Endothelial cell of umbilical vein (primary cell): ENCODE data around the gene XRCC4. TPM values are rescaled to one million over a fixed set of nuclear protein-coding genes. Genes with fewer than 3 reads are reported as not detected.

ENCODE experiments used
- BruUV-seq: library from RNA; stranded (reverse); fragments of 400-500 nt; replicated peaks from 2 replicates; lab custom pipeline; 2021; lab: Mats Ljungman, UMichigan
- CTCF ChIA-PET: fragments of 300-600, 350-600 bp; sonication (Branson Sonifier 250); formaldehyde crosslinking; loops from one replicate; lab custom pipeline; 2021; ENCODE audit warnings: antibody characterized with exemption, inconsistent platforms; lab: Charles Lee
- POLR2A ChIA-PET: fragments of 300-600, 350-600 bp; sonication (Branson Sonifier 250); formaldehyde crosslinking; loops from one replicate; lab custom pipeline; 2021; ENCODE audit warnings: antibody characterized with exemption, inconsistent platforms; lab: Charles Lee
- DNase-seq: peaks from one replicate; pipeline ENCODE4 v3.0.0-alpha.2; 2011; ENCODE audit warnings: low read depth, low spot score
- FAIRE-seq: peaks from 2 replicates; lab custom pipeline; 2011; peaks lifted over from hg19 to GRCh38; lab: Jason Lieb, UNC
- H2AFZ ChIP-seq: 2 replicates; pipeline ENCODE4 v1.6.0; 2012; ENCODE audit warnings: low read depth, low read length, control low read depth, inconsistent platforms
- H3K27ac ChIP-seq: 2 replicates; pipeline ENCODE4 v1.5.1; 2011; ENCODE audit warnings: low read depth, mild to moderate bottlenecking, control low read depth, low read length, moderate library complexity; ENCODE audit not compliant: insufficient read depth
- H3K27me3 ChIP-seq, 2 experiments: 2 replicates each; pipeline versions ENCODE4 v1.6.0 to v1.6.1; 2011; ENCODE audit warnings: low read length in 2 of 2, mixed read lengths in 1 of 2; ENCODE audit not compliant: control insufficient read depth in 2 of 2, insufficient read depth in 2 of 2
- H3K36me3 ChIP-seq, 2 experiments: 2 replicates in 1 of 2; 3 replicates in 1 of 2; pipeline ENCODE4 v1.5.1; 2011; ENCODE audit warnings: low read length in 2 of 2, mild to moderate bottlenecking in 1 of 2, moderate library complexity in 1 of 2; ENCODE audit not compliant: control insufficient read depth in 2 of 2, insufficient read depth in 2 of 2; ENCODE audit errors: extremely low read depth in 1 of 2
- H3K4me1 ChIP-seq: 3 replicates; pipeline ENCODE4 v1.5.1; 2011; ENCODE audit warnings: mild to moderate bottlenecking, low read length; ENCODE audit not compliant: control insufficient read depth, insufficient read depth; ENCODE audit errors: extremely low read depth
- H3K4me2 ChIP-seq: 2 replicates; pipeline ENCODE4 v1.6.1; 2011; ENCODE audit warnings: low read length, control low read depth, mixed read lengths; ENCODE audit not compliant: insufficient read depth
- H3K4me3 ChIP-seq, 3 experiments: fragments of 200-600 bp in 1 of 3; sonication (generic), shearing (Covaris generic) in 1 of 3; replicated peaks in 1 of 3; 2 replicates each; pipeline ENCODE4 v1.5.1; 2011 to 2016; ENCODE audit warnings: control low read depth in 3 of 3, low read length in 3 of 3, mild to moderate bottlenecking in 2 of 3, inconsistent platforms in 1 of 3, low read depth in 1 of 3, moderate library complexity in 1 of 3; ENCODE audit not compliant: insufficient read depth in 1 of 3
- H3K79me2 ChIP-seq: 2 replicates; pipeline ENCODE4 v1.6.0; 2012; ENCODE audit warnings: low read length, inconsistent platforms; ENCODE audit not compliant: control insufficient read depth, insufficient read depth
- H3K9ac ChIP-seq: replicated peaks from 2 replicates; pipeline ENCODE3; 2011; ENCODE audit warnings: low read length, control low read depth; ENCODE audit not compliant: insufficient read depth; ENCODE audit errors: extremely low read depth
- H3K9me1 ChIP-seq: replicated peaks from 3 replicates; pipeline ENCODE4 v1.6.0; 2011; ENCODE audit warnings: mild to moderate bottlenecking, low read length; ENCODE audit not compliant: control insufficient read depth, insufficient read depth; ENCODE audit errors: extremely low read depth
- H3K9me3 ChIP-seq: replicated peaks from 2 replicates; pipeline ENCODE4 v1.5.1; 2012; ENCODE audit warnings: low read length, inconsistent platforms; ENCODE audit not compliant: control insufficient read depth, insufficient read depth
- H4K20me1 ChIP-seq: replicated peaks from 2 replicates; pipeline ENCODE3; 2011; ENCODE audit warnings: mild to moderate bottlenecking, low read length; ENCODE audit not compliant: control insufficient read depth, insufficient read depth; ENCODE audit errors: extremely low read depth
- CTCF ChIP-seq, 2 donors: IDR thresholded peaks; 1 replicate in 1 of 2; 2 replicates in 1 of 2; pipeline ENCODE4 v1.5.1; 2011; ENCODE audit warnings: low read length in 2 of 2, mild to moderate bottlenecking in 2 of 2, moderate library complexity in 2 of 2, control low read depth in 1 of 2, inconsistent platforms in 1 of 2, low read depth in 1 of 2; ENCODE audit not compliant: insufficient read depth in 1 of 2; ENCODE audit errors: extremely low read depth in 1 of 2
- EZH2 ChIP-seq: IDR thresholded peaks from 2 replicates; pipeline ENCODE4 v1.6.1; 2012; ENCODE audit warnings: borderline replicate concordance, low read depth, mild to moderate bottlenecking, moderate library complexity, low read length, inconsistent platforms; ENCODE audit not compliant: severe bottlenecking
- FOS ChIP-seq: IDR thresholded peaks from 2 replicates; pipeline ENCODE4 v1.6.1; 2011; ENCODE audit warnings: mild to moderate bottlenecking, low read length, moderate library complexity, borderline replicate concordance; ENCODE audit not compliant: insufficient read depth
- GATA2 ChIP-seq: IDR thresholded peaks from 2 replicates; pipeline ENCODE4 v1.7.0; 2011; ENCODE audit warnings: low read depth, mild to moderate bottlenecking, moderate library complexity, mixed read lengths, low read length; ENCODE audit not compliant: insufficient read length, insufficient read depth
- JUN ChIP-seq: IDR thresholded peaks from 2 replicates; pipeline ENCODE4 v1.6.1; 2011; ENCODE audit warnings: borderline replicate concordance, low read depth; ENCODE audit not compliant: insufficient read length, insufficient read depth
- MAX ChIP-seq: IDR thresholded peaks from 2 replicates; pipeline ENCODE4 v1.6.1; 2011; ENCODE audit not compliant: insufficient read depth, insufficient read length
- MYC ChIP-seq: IDR thresholded peaks from one replicate; pipeline ENCODE4 v1.6.1; 2011; ENCODE audit warnings: mild to moderate bottlenecking, low read depth, low read length
- POLR2A ChIP-seq: IDR thresholded peaks from 2 replicates; pipeline ENCODE4 v1.6.1; 2012; ENCODE audit warnings: low read depth, mild to moderate bottlenecking, control low read depth, low read length
- POLR2AphosphoS5 ChIP-seq: IDR thresholded peaks from 2 replicates; pipeline ENCODE4 v1.6.1; 2012; ENCODE audit warnings: low read depth, mild to moderate bottlenecking, control low read depth, low read length, moderate library complexity; ENCODE audit not compliant: insufficient read depth
- dilution Hi-C: fragments of 300-500 bp; cut with MboI; formaldehyde crosslinking; loops from one replicate; pipeline ENCODE4 v1.15.0; 2019; ENCODE audit warnings: low sequenced_read_pairs; ENCODE audit not compliant: extremely low pct_ligation_motif_present
- intact Hi-C: fragments of 100-400 bp; cut with micrococcal nuclease; formaldehyde crosslinking; loops from one replicate; pipeline ENCODE4 v1.10.0; 2022
- polyA plus RNA-seq, 4 experiments: library from polyadenylated mRNA; depleted of rRNA in 3 of 4; stranded (reverse) in 3 of 4; unstranded in 1 of 4; fragments of >200 nt; gene quantifications; 2 replicates each; pipeline versions ENCODE4 v1.2.1 to v1.2.3, GENCODE V29; 2011 to 2012; ENCODE audit warnings: missing spikeins in 1 of 4
- total RNA-seq: library from RNA; stranded (reverse); gene quantifications from 2 replicates; pipeline ENCODE4 v1.2.3, GENCODE V29; 2021

The XRCC4 gene
- total and polyA plus RNA-seq, 2 donors (not counting 3 experiments of a cell fraction or from before 2014, with no cell fraction given), result 1.3 to 7.7 TPM

- FAIRE-seq (no peak), DNase-seq (no peak)
- Histone ChIP-seq H2AFZ (no peak overlapping the region), H3K4me3 (no peak overlapping the region), H3K9me3 (no peaks in the 10 kb centered on the region), H3K79me2 (no peaks in the 10 kb centered on the region), H3K4me1 (no peaks in the 10 kb centered on the region), H3K9ac (no peak overlapping the region), H4K20me1 (no peaks in the 10 kb centered on the region), H3K27ac (no peak overlapping the region), H3K4me2 (no peak overlapping the region), H3K27me3 (no peaks in the 10 kb centered on the region), H3K36me3 (no peaks in the 10 kb centered on the region), H3K9me1 (no peaks in the 10 kb centered on the region)
- ChIA-PET POLR2A (no interaction called here), CTCF (no interaction called here)
- no TSS peak for BruUV-seq
- TF ChIP-seq MYC (no peak), JUN (no peak), MAX (no peak), FOS (no peak), CTCF (IDR thresholded peaks at IDR 0.05; ENCODE audit: extremely low read depth in 1 of 2, insufficient read depth in 1 of 2, low read depth in 1 of 2, low read length in 2 of 2) (no peak), EZH2 (no peak), POLR2A (no peak), POLR2AphosphoS5 (no peak), GATA2 (no peak)
- intact Hi-C loops (no loop called here), dilution Hi-C loops (no loop called here)
Measured at GRCh38 chr5:83343299-83343698, 266.0 kb downstream of the XRCC4 start.
